ENCODE data around the gene MUC4.

DNA sequence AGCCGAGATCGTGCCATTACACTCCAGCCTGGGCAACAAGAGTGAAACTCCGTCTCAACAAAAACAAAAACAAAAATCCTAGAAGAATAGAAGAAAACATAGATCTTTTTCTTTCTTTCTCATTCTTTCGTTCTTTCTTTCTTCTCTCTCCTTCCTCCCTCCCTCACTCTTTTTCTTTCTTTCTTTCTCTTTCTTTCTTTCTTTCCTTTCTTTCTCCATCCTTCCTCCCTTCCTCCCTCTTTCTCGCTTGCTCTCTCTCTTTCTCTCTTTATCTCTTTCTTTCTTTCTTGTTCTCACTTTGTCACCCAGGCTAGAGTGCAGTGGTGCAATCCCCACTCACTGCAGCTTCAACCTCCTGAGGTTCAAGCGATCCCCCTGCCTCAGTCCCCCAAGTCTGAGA, 33.8 kb upstream of the MUC4 start:
- TF ChIP-seq, protein P1, sequence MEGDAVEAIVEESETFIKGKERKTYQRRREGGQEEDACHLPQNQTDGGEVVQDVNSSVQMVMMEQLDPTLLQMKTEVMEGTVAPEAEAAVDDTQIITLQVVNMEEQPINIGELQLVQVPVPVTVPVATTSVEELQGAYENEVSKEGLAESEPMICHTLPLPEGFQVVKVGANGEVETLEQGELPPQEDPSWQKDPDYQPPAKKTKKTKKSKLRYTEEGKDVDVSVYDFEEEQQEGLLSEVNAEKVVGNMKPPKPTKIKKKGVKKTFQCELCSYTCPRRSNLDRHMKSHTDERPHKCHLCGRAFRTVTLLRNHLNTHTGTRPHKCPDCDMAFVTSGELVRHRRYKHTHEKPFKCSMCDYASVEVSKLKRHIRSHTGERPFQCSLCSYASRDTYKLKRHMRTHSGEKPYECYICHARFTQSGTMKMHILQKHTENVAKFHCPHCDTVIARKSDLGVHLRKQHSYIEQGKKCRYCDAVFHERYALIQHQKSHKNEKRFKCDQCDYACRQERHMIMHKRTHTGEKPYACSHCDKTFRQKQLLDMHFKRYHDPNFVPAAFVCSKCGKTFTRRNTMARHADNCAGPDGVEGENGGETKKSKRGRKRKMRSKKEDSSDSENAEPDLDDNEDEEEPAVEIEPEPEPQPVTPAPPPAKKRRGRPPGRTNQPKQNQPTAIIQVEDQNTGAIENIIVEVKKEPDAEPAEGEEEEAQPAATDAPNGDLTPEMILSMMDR (IDR thresholded peaks at IDR 0.05): no peak
- no peak for TF ChIP-seq ZFX (IDR thresholded peaks at IDR 0.05; ENCODE audit: borderline replicate concordance)
